ENCODE results near the gene RFLNA. TPM values are rescaled to one million over a fixed set of nuclear protein-coding genes. Genes with fewer than 3 reads are reported as not detected.
A peak's percentile ranks its signal among the peaks of the same experiment; 100 is the strongest.

The RFLNA gene
- total and polyA plus RNA-seq, 2 of the 13 experiments (the other 11 are each of a cell fraction or from before 2014, with no cell fraction given): not detected

DNA sequence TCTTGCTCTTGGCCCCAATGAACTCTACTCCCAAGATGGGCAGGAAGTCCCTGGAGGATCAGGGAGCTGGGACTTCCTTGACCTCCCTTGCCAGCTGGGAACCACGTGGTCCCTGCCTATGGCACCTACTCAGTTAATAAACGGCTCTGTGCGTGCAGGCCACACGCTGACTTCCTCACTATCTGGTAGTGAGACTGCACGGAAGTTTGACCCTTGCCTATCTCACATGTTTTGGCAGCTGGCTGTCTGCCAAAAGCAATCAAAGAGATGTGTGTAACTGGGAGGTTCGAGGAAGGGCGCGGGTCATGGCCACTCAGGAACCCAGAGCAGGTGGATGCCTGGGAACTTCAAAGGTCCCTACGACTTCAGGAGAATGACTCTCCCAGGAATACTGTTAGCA lies 57.9 kb downstream of the RFLNA start:
- in situ Hi-C loops (cut with HindIII; ENCODE audit: extremely low pct_ligation_motif_present, low pct_unique_long_range_greater_than_20kb) (loop anchor here (10.0 kb wide), 1 partner anchor 412 kb away; no protein-coding TSS in a partner anchor), intact Hi-C loops (cut with micrococcal nuclease; ENCODE audit: unreplicated experiment) (loop anchor here (1.0 to 2.0 kb wide), 2 partner anchors 16 to 36 kb away; no protein-coding TSS in a partner anchor)
- Histone ChIP-seq H3K27ac (ENCODE audit: extremely low read length, insufficient read depth, low read length) (peak overlapping the region; percentile 62), H3K4me2 (ENCODE audit: low read depth, low read length) (0 out of 2 replicates have a peak overlapping the region, but pooled peaks have one; percentile 28), H3K36me3 (replicated peaks in 1 of 2; ENCODE audit: control insufficient read depth in 1 of 2, insufficient read depth in 2 of 2, low read length in 2 of 2) (peaks cover 22 to 64% of the 10 kb centered on the region in 2 experiments), H4K20me1 (ENCODE audit: insufficient read depth, low read length) (peaks cover 13% of the 10 kb centered on the region; the same call in 1 of the 2 replicates), H3K27me3 (ENCODE audit: control insufficient read depth in 1 of 2, insufficient read depth in 2 of 2, low read length in 2 of 2) (no peaks in the 10 kb centered on the region), H3K4me1 (ENCODE audit: insufficient read depth, low read length) (peaks cover 20% of the 10 kb centered on the region), H3K9me3 (ENCODE audit: low read length) (no peaks in the 10 kb centered on the region), H3K79me2 (ENCODE audit: insufficient read depth, low read length) (no peaks in the 10 kb centered on the region), H2AFZ (ENCODE audit: low read length) (no peak overlapping the region), H3K4me3 (replicated peaks in 1 of 3; ENCODE audit: insufficient read depth in 1 of 3, low read depth in 2 of 3, low read length in 3 of 3) (no peak overlapping the region), H3K9ac (ENCODE audit: insufficient read depth, low read depth, low read length) (no peak overlapping the region)
- DNase-seq (ENCODE audit: low spot score): peak; percentile 91
- peak; percentile 79 for ATAC-seq
- peak; percentile 95 for FAIRE-seq
- no TSS peak for BruUV-seq (replicated peaks)
- POLR2A ChIA-PET: interaction anchor here (2.9 kb wide), 1 partner anchor 36 kb away, joined by 11 read pairs; no protein-coding TSS in a partner anchor
- 3% methylated on average over 7 of the region's 9 CpGs for WGBS (ENCODE audit: low lambda C conversion rate)
- CTCF ChIA-PET (ENCODE audit: low intra/inter-chr PET ratio, low total read pairs): no interaction called here
- TF ChIP-seq ZNF883 (CRISPR knock-in tag; IDR thresholded peaks at IDR 0.05; ENCODE audit: not compliant biosample characterization) (no peak), CEBPG (CRISPR knock-in tag; IDR thresholded peaks at IDR 0.05) (0 out of 2 replicates have a peak, but pooled peaks have one; percentile 4), ZNF335 (CRISPR knock-in tag; IDR thresholded peaks at IDR 0.05) (no peak), ZNF737 (CRISPR knock-in tag; IDR thresholded peaks at IDR 0.05; ENCODE audit: borderline replicate concordance) (no peak), SMAD9 (CRISPR knock-in tag; IDR thresholded peaks at IDR 0.05) (no peak), TEAD2 (CRISPR knock-in tag; IDR thresholded peaks at IDR 0.05) (no peak)
- TF ChIP-seq, protein P1, sequence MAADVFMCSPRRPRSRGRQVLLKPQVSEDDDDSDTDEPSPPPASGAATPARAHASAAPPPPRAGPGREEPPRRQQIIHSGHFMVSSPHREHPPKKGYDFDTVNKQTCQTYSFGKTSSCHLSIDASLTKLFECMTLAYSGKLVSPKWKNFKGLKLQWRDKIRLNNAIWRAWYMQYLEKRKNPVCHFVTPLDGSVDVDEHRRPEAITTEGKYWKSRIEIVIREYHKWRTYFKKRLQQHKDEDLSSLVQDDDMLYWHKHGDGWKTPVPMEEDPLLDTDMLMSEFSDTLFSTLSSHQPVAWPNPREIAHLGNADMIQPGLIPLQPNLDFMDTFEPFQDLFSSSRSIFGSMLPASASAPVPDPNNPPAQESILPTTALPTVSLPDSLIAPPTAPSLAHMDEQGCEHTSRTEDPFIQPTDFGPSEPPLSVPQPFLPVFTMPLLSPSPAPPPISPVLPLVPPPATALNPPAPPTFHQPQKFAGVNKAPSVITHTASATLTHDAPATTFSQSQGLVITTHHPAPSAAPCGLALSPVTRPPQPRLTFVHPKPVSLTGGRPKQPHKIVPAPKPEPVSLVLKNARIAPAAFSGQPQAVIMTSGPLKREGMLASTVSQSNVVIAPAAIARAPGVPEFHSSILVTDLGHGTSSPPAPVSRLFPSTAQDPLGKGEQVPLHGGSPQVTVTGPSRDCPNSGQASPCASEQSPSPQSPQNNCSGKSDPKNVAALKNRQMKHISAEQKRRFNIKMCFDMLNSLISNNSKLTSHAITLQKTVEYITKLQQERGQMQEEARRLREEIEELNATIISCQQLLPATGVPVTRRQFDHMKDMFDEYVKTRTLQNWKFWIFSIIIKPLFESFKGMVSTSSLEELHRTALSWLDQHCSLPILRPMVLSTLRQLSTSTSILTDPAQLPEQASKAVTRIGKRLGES (CRISPR knock-in tag; IDR thresholded peaks at IDR 0.05; ENCODE audit: borderline replicate concordance): no peak
- TF ChIP-seq, protein P2, sequence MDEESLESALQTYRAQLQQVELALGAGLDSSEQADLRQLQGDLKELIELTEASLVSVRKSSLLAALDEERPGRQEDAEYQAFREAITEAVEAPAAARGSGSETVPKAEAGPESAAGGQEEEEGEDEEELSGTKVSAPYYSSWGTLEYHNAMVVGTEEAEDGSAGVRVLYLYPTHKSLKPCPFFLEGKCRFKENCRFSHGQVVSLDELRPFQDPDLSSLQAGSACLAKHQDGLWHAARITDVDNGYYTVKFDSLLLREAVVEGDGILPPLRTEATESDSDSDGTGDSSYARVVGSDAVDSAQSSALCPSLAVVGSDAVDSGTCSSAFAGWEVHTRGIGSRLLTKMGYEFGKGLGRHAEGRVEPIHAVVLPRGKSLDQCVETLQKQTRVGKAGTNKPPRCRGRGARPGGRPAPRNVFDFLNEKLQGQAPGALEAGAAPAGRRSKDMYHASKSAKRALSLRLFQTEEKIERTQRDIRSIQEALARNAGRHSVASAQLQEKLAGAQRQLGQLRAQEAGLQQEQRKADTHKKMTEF (CRISPR knock-in tag; IDR thresholded peaks at IDR 0.05): peak; percentile 61; the same call in 1 of the 2 replicates
- TF ChIP-seq, protein P3, sequence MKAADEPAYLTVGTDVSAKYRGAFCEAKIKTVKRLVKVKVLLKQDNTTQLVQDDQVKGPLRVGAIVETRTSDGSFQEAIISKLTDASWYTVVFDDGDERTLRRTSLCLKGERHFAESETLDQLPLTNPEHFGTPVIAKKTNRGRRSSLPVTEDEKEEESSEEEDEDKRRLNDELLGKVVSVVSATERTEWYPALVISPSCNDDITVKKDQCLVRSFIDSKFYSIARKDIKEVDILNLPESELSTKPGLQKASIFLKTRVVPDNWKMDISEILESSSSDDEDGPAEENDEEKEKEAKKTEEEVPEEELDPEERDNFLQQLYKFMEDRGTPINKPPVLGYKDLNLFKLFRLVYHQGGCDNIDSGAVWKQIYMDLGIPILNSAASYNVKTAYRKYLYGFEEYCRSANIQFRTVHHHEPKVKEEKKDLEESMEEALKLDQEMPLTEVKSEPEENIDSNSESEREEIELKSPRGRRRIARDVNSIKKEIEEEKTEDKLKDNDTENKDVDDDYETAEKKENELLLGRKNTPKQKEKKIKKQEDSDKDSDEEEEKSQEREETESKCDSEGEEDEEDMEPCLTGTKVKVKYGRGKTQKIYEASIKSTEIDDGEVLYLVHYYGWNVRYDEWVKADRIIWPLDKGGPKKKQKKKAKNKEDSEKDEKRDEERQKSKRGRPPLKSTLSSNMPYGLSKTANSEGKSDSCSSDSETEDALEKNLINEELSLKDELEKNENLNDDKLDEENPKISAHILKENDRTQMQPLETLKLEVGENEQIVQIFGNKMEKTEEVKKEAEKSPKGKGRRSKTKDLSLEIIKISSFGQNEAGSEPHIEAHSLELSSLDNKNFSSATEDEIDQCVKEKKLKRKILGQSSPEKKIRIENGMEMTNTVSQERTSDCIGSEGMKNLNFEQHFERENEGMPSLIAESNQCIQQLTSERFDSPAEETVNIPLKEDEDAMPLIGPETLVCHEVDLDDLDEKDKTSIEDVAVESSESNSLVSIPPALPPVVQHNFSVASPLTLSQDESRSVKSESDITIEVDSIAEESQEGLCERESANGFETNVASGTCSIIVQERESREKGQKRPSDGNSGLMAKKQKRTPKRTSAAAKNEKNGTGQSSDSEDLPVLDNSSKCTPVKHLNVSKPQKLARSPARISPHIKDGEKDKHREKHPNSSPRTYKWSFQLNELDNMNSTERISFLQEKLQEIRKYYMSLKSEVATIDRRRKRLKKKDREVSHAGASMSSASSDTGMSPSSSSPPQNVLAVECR (CRISPR knock-in tag; IDR thresholded peaks at IDR 0.05; ENCODE audit: borderline replicate concordance): peak; percentile 77; the same call in 1 of the 2 replicates
